Fibroblast of skin of left biceps (primary cell): ENCODE results near the gene SLC41A2.
A peak's percentile ranks its signal among the peaks of the same experiment; 100 is the strongest.
"Not testable (repeated sequence)": the region's sequence is repeated elsewhere in the genome, so short reads cannot be mapped to it uniquely, and the experiment has no call there.

Experiments
- DNase-seq, 2 experiments: peaks; one replicate each; pipeline ENCODE4 v3.0.0-alpha.2; 2013; ENCODE audit warnings: low read depth in 2 of 2

The SLC41A2 gene, protein sequence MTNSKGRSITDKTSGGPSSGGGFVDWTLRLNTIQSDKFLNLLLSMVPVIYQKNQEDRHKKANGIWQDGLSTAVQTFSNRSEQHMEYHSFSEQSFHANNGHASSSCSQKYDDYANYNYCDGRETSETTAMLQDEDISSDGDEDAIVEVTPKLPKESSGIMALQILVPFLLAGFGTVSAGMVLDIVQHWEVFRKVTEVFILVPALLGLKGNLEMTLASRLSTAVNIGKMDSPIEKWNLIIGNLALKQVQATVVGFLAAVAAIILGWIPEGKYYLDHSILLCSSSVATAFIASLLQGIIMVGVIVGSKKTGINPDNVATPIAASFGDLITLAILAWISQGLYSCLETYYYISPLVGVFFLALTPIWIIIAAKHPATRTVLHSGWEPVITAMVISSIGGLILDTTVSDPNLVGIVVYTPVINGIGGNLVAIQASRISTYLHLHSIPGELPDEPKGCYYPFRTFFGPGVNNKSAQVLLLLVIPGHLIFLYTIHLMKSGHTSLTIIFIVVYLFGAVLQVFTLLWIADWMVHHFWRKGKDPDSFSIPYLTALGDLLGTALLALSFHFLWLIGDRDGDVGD

DNA sequence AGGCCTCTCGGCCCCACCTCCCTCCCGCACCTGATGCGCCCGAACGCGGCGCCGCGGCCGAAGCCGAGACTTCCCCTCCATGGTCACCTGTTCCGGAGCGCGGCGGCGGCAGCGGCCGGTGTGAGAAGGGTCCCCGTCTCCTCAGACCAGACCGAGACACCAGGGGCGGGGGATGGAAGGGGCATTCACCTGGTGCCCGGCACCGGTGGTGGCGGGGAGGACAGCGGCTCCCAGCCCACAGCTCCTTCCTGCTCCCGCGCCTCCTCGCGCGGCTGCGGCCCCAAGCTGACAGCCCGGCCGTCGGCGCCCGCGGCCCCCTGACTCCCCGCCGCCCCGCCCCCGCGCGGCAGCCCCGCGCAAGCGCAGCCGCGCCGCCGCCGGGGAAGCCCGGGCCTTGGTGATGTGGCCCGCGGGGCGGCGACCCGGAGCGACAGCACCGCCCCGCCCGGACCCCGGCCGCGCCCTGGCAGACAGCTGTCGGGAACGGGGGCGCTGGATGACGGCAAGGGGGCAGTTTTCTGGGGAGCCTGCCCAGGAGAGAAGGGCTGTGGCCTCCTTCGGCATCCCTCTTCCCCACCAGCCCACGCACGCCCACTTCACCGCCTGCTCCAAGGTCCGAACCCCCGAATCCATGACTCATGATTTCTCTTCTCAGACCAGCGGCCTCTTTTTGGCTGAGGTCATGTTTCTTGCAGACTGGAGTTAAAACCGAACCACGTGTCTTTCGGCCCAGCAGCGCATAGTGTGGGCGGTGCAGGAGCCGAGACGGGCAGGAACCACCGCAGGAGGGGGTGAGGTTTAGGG is at the start of gene SLC41A2:
TSS of gene SLC41A2 (minus strand) at position 290 of the 804 bp plus-strand sequence. CDS start 29,763 bp downstream, outside the sequence.
- DNase-seq = peak; percentile 42 to 49

DNA sequence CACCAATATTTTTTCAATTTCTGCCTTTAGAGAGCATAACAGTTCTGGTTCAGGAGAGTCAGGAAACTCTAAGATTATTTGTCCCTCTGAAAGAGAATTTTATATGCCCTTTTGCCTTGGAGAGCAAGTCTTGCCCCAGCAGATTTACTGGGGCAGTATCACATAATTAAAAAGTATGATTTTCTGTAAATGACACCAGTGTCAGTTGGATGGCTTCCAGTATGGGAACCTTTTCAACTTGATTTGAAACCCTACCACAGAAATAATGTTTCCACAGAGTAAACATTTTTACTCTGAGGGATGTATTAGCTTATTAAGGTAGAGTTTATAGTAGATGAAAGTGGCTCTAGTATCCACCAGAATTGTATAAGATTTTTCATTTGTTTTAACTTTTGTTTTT is 43.4 kb upstream of the SLC41A2 start:
- no peak for DNase-seq

DNA sequence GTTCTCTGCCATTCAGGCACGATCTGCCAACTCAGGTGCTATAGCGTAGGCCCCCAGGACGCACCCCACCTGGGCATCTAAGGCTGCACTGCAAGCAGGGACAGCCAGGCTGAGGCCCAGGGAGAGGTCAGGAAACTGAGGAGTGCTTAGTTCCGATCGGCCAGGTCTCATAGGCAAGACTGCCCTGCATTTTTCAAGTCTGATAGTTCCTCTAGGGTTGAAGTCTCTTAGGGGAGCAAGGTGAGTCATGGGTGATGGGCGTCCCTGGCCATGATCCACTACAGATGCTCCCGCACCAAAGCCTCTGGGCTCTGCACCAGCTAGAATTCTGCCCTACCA is 41.2 kb upstream of the SLC41A2 start:
- no peak for DNase-seq

DNA sequence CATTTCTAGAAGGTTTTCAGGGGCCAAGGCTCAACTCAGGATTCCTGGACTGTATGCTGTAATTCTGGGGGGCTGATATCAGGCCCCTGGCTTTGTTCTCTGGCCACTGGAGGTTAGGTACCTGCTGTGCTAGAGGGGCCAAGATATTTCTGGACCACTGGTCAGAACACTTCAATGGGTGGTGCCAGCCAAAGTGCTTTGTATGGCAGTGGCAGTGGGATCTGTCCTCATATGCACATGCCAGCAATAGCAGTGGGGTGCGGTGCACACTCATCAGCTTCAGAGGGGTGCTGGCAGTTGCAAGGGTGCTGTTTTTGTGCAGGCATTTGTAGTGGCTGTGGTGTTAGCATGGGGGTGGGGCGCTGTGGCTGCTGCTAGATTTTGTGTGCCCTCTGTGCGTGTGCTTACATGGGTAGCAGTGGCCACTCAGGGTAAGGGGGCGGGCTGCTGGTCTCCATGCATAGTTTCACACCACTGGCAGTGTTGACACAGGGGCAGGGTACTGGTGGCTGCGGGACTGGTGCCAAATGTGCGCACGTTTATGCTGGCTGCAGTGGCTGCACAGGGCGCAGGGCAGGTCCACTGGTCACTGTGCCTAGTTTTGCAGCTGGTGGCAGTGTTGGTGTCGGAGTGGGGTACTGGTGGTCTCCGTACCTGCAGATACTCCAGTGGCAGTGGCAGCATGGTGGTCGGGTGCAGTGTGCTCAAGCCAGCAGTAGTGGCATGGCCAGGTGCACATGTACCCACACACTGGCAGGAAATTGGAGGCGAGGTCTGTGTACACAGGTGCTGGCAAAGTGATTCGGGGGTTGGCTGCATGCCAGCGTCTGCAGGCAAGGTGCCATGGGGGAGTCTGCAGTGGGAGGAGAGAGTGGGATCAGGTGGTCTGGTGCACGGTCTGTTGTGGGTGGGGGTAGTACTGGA is 40.6 kb upstream of the SLC41A2 start:
- no peak for DNase-seq

DNA sequence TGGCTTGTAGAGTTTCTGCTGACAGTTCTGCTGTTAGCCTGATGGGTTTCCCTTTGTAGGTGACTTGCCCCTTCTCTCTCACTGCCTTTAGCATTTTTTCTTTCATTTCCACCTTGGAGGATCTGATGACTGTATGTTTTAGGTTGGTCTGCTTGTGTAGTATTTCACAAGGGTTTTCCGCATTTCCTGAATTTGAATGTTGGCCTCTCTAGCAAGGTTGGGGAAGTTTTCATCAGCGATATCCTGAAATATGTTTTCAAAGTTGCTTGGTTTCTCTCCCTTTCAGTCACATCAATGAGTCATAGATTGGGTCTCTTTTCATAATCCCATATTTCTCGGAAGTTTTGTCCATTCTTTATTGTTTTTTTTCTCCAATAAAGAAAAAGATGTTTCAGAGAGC is 39.5 kb upstream of the SLC41A2 start:
- DNase-seq = no peak

- no peak for DNase-seq
Observed at GRCh38 chr12:104994336-104994735, 36.2 kb upstream of the SLC41A2 start.

- no peak for DNase-seq
Observed at GRCh38 chr12:104991565-104992128, 33.6 kb upstream of the SLC41A2 start.

- no peak for DNase-seq
Observed at GRCh38 chr12:104990950-104991349, 32.9 kb upstream of the SLC41A2 start.

DNA sequence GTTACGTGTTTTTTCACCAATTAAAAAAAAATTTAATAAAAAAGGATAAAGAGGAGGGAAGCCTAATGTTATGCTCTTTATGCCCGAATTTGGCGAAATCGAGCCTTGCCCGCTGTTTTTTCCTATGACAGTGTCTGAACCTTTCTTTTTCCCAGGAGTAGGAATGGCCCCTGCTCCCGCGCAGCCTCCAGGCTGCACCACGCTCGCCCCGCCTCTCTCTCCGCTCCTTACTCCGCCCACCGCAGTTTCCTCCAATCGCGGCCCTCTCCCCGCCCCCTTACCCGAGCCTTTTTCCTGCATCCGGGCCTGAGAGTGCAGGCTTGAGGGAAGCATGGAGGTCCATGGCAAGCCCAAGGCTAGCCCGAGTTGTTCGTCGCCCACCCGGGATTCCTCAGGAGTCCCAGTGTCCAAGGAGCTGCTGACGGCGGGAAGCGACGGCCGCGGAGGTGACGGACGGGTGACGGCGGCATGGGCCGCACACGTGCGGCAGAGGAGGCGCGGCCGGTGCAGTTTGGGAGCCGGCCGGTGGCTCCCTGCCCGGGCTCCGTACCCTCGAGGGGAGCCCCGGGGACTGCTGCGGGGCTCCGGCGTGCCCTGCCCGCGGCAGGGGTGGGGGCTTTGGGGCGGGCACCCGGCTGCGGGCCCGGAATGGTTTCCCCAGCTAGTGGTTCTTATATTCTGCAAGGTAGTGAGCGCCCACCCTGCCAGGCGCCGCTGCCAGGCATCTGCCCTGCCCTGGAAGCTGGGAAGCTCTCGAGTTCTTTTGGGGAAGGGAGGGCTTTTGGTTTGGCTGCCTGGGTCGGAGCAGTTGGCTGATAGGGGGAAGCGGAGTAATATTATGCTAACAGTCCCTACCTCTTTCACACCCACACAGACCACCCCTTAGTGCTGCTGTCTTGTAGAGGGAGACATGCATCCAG is 28.2 kb upstream of the SLC41A2 start, which contains the start of gene NOPCHAP1:
TSS of gene NOPCHAP1 (plus strand) at position 295 of the 920 bp plus-strand sequence. CDS start at position 332, 37 bp downstream.
- DNase-seq = peak; percentile 51 to 54

GRCh38 chr12:104985206-104985605 is 27.1 kb upstream of the SLC41A2 start:
- DNase-seq = no peak

- not testable (repeated sequence) for DNase-seq
Observed at GRCh38 chr12:104977688-104978087, 19.6 kb upstream of the SLC41A2 start.

DNA sequence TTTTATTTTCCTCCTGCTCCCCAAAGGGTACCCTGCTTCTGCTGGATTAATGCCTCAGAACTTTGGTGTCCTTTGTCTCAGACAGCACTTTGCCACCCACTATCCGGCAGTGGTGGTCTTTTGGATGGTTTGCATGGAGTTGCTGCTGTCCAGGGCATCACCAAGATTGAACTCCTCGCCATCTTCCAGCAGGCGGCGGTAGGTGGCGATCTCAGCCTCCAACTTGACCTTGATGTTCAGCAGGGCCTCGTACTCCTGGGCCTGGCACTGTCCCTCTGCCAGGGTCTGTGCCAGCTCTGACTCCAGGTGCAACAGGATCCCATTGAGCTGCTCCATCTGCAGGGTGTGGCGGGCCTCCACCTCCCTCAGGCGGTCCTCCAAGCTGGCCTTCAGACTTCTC is 18.6 kb upstream of the SLC41A2 start:
- no peak for DNase-seq

- peak; percentile 27 to 31 for DNase-seq
Observed at GRCh38 chr12:104975587-104976343, 17.7 kb upstream of the SLC41A2 start.

- peak in 1 of 2 experiments; percentile 9 for DNase-seq
Observed at GRCh38 chr12:104974626-104975290, 16.7 kb upstream of the SLC41A2 start.

GRCh38 chr12:104973250-104973649 is 15.2 kb upstream of the SLC41A2 start:
- DNase-seq = no peak

DNA sequence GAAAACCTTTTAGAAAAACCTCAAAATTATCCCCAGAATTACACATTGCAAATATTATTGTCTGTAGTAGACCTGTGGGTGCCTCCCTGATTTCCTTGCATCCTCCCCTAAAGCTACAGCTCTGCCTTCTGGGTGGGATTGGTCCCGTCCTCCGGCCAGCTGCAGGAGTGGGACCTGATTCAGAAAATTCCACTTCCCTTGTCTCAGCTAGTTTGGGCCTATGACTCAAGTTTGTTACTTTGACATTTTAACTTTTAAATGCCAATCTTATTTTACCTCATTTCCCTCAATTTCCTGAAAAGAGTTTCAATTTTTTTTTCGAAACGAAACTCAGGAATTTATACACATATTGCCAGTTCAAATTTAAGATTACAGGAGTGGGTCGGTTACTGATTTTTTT is 13.2 kb upstream of the SLC41A2 start:
- no peak for DNase-seq

GRCh38 chr12:104969343-104969742 is 11.3 kb upstream of the SLC41A2 start:
- no peak for DNase-seq

DNA sequence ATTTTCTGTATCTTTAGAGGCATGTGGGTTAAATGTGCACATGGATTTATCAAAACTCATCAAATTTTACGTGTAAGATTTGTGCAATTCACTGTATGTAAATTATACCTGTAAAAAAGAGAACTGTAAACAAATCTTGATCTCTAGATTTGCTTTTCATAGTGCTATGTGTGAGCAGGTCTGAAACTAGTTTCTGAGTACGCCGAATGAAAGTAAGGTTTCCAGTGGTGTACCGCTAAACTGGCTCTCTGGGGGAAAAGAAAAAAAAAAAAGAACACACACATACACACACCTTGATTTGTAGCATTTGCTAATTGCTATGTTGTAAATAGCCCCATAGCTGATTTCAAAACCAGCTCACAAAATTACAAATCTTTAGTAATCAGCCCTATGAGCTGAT is 8.6 kb upstream of the SLC41A2 start:
- no peak for DNase-seq

DNA sequence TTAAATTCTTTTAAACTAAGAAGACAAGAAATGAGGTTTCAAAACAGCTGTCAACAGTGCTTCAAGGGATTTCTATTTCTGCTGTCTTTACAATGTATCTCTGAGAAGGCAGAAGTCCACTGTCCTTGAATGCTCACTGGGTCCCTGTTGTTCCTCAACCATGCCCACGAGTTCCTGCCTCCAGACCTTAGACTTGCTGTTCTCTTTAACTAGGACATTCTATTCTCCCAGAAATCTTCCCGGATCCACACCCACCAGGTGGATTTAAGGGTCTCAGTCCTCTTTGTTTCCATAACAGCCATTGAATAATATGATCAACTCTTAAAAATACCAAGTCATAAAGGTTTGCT is 6.7 kb upstream of the SLC41A2 start:
- no peak for DNase-seq
